Measurements from ENCODE around the gene DCLK1. TPM values are rescaled to one million over a fixed set of nuclear protein-coding genes. Genes with fewer than 3 reads are reported as not detected.

Gene DCLK1
- total RNA-seq, 4 donors from 2014 or later = 1.1 to 10.8 (median 6.7) TPM

GRCh38 chr13:35953537-35954206, 177.5 kb downstream of the DCLK1 start:
- intact Hi-C loops (cut with DNase I; ENCODE audit: low total_unique reads) = no loop called here
- 9 to 12% methylated on average over 10 to 12 of the region's 12 CpGs for WGBS, 2 donors (ENCODE audit: low coverage in 1 of 2)

DNA sequence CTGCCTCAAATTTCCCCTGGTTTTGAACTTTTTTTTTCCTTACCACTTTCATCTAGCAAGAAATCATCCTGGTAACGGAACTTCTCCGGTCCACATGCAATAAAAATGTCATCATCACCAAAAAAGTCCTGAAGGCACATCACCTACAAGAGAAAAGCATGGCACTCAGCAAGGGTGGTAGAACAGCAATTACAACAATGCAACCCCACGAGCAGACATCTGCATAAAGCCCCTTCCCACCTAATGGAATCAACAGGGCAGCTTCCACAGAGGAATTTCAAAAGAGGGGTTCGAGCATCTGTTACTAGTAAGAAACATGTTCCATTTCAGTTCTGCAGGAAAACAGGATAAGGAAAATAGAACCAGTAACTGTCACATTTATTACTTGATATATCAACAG, 183.9 kb downstream of the DCLK1 start:
- H3K9me3 ChIP-seq = no peaks in the 10 kb centered on the region
- intact Hi-C loops (cut with DNase I; ENCODE audit: low total_unique reads) (no loop called here), in situ Hi-C loops (cut with MboI; ENCODE audit: low pct_ligation_motif_present in 1 of 4, low pct_unique_long_range_greater_than_20kb in 1 of 4, low sequenced_read_pairs in 3 of 4) (no loop called here)
- no peak for DNase-seq
- no peaks in the 10 kb centered on the region for H3K4me1 ChIP-seq
- H3K4me3 ChIP-seq = no peak overlapping the region
- no peaks in the 10 kb centered on the region for H3K27me3 ChIP-seq
- WGBS, 2 donors (ENCODE audit: low coverage in 1 of 2) = 49 to 65% methylated on average over 4 of the region's 4 CpGs
- H3K27ac ChIP-seq = no peak overlapping the region
- TF ChIP-seq EP300 (IDR thresholded peaks at IDR 0.05; ENCODE audit: low read depth) (no peak), POLR2AphosphoS5 (IDR thresholded peaks at IDR 0.05) (no peak), POLR2A (IDR thresholded peaks at IDR 0.05) (no peak)
- TF ChIP-seq, protein P1, sequence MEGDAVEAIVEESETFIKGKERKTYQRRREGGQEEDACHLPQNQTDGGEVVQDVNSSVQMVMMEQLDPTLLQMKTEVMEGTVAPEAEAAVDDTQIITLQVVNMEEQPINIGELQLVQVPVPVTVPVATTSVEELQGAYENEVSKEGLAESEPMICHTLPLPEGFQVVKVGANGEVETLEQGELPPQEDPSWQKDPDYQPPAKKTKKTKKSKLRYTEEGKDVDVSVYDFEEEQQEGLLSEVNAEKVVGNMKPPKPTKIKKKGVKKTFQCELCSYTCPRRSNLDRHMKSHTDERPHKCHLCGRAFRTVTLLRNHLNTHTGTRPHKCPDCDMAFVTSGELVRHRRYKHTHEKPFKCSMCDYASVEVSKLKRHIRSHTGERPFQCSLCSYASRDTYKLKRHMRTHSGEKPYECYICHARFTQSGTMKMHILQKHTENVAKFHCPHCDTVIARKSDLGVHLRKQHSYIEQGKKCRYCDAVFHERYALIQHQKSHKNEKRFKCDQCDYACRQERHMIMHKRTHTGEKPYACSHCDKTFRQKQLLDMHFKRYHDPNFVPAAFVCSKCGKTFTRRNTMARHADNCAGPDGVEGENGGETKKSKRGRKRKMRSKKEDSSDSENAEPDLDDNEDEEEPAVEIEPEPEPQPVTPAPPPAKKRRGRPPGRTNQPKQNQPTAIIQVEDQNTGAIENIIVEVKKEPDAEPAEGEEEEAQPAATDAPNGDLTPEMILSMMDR (IDR thresholded peaks at IDR 0.05) = no peak
- H3K36me3 ChIP-seq = no peaks in the 10 kb centered on the region

More at GRCh38 chr13:35953537-35954206, 177.5 kb downstream of the DCLK1 start:
- Histone ChIP-seq H3K27me3 (no peaks in the 10 kb centered on the region), H3K9me3 (no peaks in the 10 kb centered on the region), H3K4me1 (peaks cover 0 to 9% (median 0%) of the 10 kb centered on the region in 4 donors), H3K27ac (peak overlapping the region in 2 of 4 donors; percentile 13 to 14), H3K4me3 (no peak overlapping the region), H3K36me3 (no peaks in the 10 kb centered on the region)
- peak; percentile 49 for DNase-seq
- in situ Hi-C loops (cut with MboI; ENCODE audit: low pct_ligation_motif_present in 1 of 4, low pct_unique_long_range_greater_than_20kb in 1 of 4, low sequenced_read_pairs in 3 of 4) = loop anchor here in 1 of 4 donors (25.0 kb wide), 1 partner anchor 784 kb away; no protein-coding TSS in a partner anchor
- no peak for TF ChIP-seq POLR2A (IDR thresholded peaks at IDR 0.05)
- peak in 2 of 3 donors; percentile 15 to 42 for TF ChIP-seq POLR2AphosphoS5 (IDR thresholded peaks at IDR 0.05)
- TF ChIP-seq EP300 (IDR thresholded peaks at IDR 0.05; ENCODE audit: low read depth) = no peak
- TF ChIP-seq, protein P1 (IDR thresholded peaks at IDR 0.05) = peak; percentile 13 to 45 (median 31)

GRCh38 chr13:35945368-35945767, 185.8 kb downstream of the DCLK1 start:
- H3K36me3 ChIP-seq = no peaks in the 10 kb centered on the region
- 63 to 83% methylated on average over 1 to 4 of the region's 4 CpGs for WGBS, 2 donors (ENCODE audit: low coverage in 1 of 2)
- TF ChIP-seq, protein P1 (IDR thresholded peaks at IDR 0.05) = no peak
- no peak for TF ChIP-seq EP300 (IDR thresholded peaks at IDR 0.05; ENCODE audit: low read depth)
- TF ChIP-seq POLR2AphosphoS5 (IDR thresholded peaks at IDR 0.05) = no peak
- no peak for TF ChIP-seq POLR2A (IDR thresholded peaks at IDR 0.05)
- intact Hi-C loops (cut with DNase I; ENCODE audit: low total_unique reads) (no loop called here), in situ Hi-C loops (cut with MboI; ENCODE audit: low pct_ligation_motif_present in 1 of 4, low pct_unique_long_range_greater_than_20kb in 1 of 4, low sequenced_read_pairs in 3 of 4) (no loop called here)
- no peaks in the 10 kb centered on the region for H3K4me1 ChIP-seq
- DNase-seq = no peak
- H3K4me3 ChIP-seq = no peak overlapping the region
- H3K9me3 ChIP-seq = no peaks in the 10 kb centered on the region
- no peak overlapping the region for H3K27ac ChIP-seq
- H3K27me3 ChIP-seq = no peaks in the 10 kb centered on the region

DNA sequence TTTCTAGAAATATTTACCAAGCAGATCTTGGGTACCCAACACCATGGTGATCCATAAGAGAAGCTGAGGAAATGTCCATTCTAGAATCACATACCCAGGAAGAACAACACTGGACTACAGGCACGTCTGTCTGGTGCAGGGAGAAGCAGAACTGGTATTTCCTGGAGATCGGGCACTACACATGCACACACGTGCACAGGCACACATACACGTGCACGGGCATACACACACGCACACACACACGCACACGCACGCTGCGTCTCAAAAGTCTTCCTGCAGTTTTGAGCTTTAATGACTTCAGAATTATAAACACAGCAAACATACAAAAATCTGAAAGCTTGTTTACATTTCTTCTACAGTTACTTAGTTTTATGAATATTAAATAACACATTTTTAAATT, 189.8 kb downstream of the DCLK1 start:
- Histone ChIP-seq H3K4me1 (no peaks in the 10 kb centered on the region), H3K4me3 (no peak overlapping the region), H3K27ac (no peak overlapping the region), H3K27me3 (no peaks in the 10 kb centered on the region), H3K9me3 (no peaks in the 10 kb centered on the region), H3K36me3 (no peaks in the 10 kb centered on the region)
- 86 to 87% methylated on average over 8 to 10 of the region's 10 CpGs for WGBS, 2 donors (ENCODE audit: low coverage in 1 of 2)
- intact Hi-C loops (cut with DNase I; ENCODE audit: low total_unique reads) = no loop called here
- TF ChIP-seq, protein P1 (IDR thresholded peaks at IDR 0.05) = no peak
- TF ChIP-seq POLR2AphosphoS5 (IDR thresholded peaks at IDR 0.05) = no peak
- no peak for TF ChIP-seq POLR2A (IDR thresholded peaks at IDR 0.05)
- TF ChIP-seq EP300 (IDR thresholded peaks at IDR 0.05; ENCODE audit: low read depth) = no peak
- in situ Hi-C loops (cut with MboI; ENCODE audit: low pct_ligation_motif_present in 1 of 4, low pct_unique_long_range_greater_than_20kb in 1 of 4, low sequenced_read_pairs in 3 of 4) = no loop called here
- DNase-seq = no peak
